ENCODE data around the gene ARID1B.

- TF ChIP-seq, protein P1, sequence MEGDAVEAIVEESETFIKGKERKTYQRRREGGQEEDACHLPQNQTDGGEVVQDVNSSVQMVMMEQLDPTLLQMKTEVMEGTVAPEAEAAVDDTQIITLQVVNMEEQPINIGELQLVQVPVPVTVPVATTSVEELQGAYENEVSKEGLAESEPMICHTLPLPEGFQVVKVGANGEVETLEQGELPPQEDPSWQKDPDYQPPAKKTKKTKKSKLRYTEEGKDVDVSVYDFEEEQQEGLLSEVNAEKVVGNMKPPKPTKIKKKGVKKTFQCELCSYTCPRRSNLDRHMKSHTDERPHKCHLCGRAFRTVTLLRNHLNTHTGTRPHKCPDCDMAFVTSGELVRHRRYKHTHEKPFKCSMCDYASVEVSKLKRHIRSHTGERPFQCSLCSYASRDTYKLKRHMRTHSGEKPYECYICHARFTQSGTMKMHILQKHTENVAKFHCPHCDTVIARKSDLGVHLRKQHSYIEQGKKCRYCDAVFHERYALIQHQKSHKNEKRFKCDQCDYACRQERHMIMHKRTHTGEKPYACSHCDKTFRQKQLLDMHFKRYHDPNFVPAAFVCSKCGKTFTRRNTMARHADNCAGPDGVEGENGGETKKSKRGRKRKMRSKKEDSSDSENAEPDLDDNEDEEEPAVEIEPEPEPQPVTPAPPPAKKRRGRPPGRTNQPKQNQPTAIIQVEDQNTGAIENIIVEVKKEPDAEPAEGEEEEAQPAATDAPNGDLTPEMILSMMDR (IDR thresholded peaks at IDR 0.05; ENCODE audit: insufficient read depth, low read length, poor library complexity, severe bottlenecking): no peak
- no peak for TF ChIP-seq EZH2phosphoT487 (conservative IDR thresholded peaks at IDR 0.05; ENCODE audit: low read length)
Measured at GRCh38 chr6:157246771-157247484, 469.8 kb downstream of the ARID1B start.
